Keratinocyte (primary cell): Measurements from ENCODE around the gene ADAMTS6. TPM values are rescaled to one million over a fixed set of nuclear protein-coding genes. Genes with fewer than 3 reads are reported as not detected.
A peak's percentile ranks its signal among the peaks of the same experiment; 100 is the strongest.

ENCODE experiments used
- DNase-seq: peaks from one replicate; pipeline ENCODE4 v3.0.0-alpha.2; 2011; ENCODE audit warnings: low read depth, missing footprints, low spot score
- FAIRE-seq: peaks from 2 replicates; lab custom pipeline; 2011; peaks lifted over from hg19 to GRCh38; lab: Jason Lieb, UNC
- H2AFZ ChIP-seq: 2 replicates; pipeline ENCODE4 v1.6.0; 2012; ENCODE audit warnings: low read length, control low read depth, inconsistent platforms; ENCODE audit not compliant: control insufficient read depth
- H3K27ac ChIP-seq: 2 replicates; pipeline ENCODE4 v1.5.1; 2011; ENCODE audit warnings: low read length; ENCODE audit not compliant: control insufficient read depth, insufficient read depth
- H3K27me3 ChIP-seq: 3 replicates; pipeline ENCODE4 v1.6.0; 2011; ENCODE audit warnings: low read length; ENCODE audit not compliant: control insufficient read depth, insufficient read depth; ENCODE audit errors: extremely low read depth
- H3K36me3 ChIP-seq, 2 experiments: 2 replicates in 1 of 2; 3 replicates in 1 of 2; pipeline ENCODE4 v1.5.1; 2011; ENCODE audit warnings: low read length in 2 of 2, mild to moderate bottlenecking in 1 of 2; ENCODE audit not compliant: control insufficient read depth in 2 of 2, insufficient read depth in 2 of 2; ENCODE audit errors: extremely low read depth in 1 of 2
- H3K4me1 ChIP-seq: 3 replicates; pipeline ENCODE4 v1.5.1; 2011; ENCODE audit warnings: low read length; ENCODE audit not compliant: control insufficient read depth, insufficient read depth; ENCODE audit errors: extremely low read depth
- H3K4me2 ChIP-seq: 3 replicates; pipeline ENCODE4 v1.6.0; 2011; ENCODE audit warnings: low read depth, low read length; ENCODE audit not compliant: control insufficient read depth, insufficient read depth; ENCODE audit errors: extremely low read depth
- H3K4me3 ChIP-seq, 3 experiments: fragments of 200-600 bp in 1 of 3; sonication (generic) in 1 of 3; 2 replicates in 2 of 3; 3 replicates in 1 of 3; pipeline ENCODE4 v1.5.1; 2011 to 2016; ENCODE audit warnings: low read length in 3 of 3, mild to moderate bottlenecking in 3 of 3, control low read depth in 2 of 3, inconsistent platforms in 1 of 3, low read depth in 1 of 3, mixed read lengths in 1 of 3, mixed run types in 1 of 3, moderate library complexity in 1 of 3; ENCODE audit not compliant: control insufficient read depth in 2 of 3, insufficient read depth in 2 of 3; ENCODE audit errors: extremely low read depth in 1 of 3
- H3K79me2 ChIP-seq: 2 replicates; pipeline ENCODE4 v1.6.0; 2012; ENCODE audit warnings: low read length; ENCODE audit not compliant: control insufficient read depth, insufficient read depth
- H3K9ac ChIP-seq: 3 replicates; pipeline ENCODE4 v1.6.0; 2011; ENCODE audit warnings: low read length; ENCODE audit not compliant: control insufficient read depth, insufficient read depth; ENCODE audit errors: extremely low read depth
- H3K9me1 ChIP-seq: 3 replicates; pipeline ENCODE4 v1.6.0; 2011; ENCODE audit warnings: low read length; ENCODE audit not compliant: control insufficient read depth, insufficient read depth; ENCODE audit errors: extremely low read depth
- H3K9me3 ChIP-seq: 2 replicates; pipeline ENCODE4 v1.5.1; 2012; ENCODE audit warnings: low read depth, low read length; ENCODE audit not compliant: control insufficient read depth
- H4K20me1 ChIP-seq: 3 replicates; pipeline ENCODE4 v1.6.0; 2011; ENCODE audit warnings: low read length; ENCODE audit not compliant: control insufficient read depth, insufficient read depth; ENCODE audit errors: extremely low read depth
- EZH2 ChIP-seq: IDR thresholded peaks from one replicate; pipeline ENCODE4 v1.6.1; 2012; ENCODE audit warnings: inconsistent platforms, mild to moderate bottlenecking, low read length, moderate library complexity
- dilution Hi-C: fragments of 300-500 bp; cut with MboI; formaldehyde crosslinking; loops from one replicate; pipeline ENCODE4 v1.7.0; 2020; ENCODE audit warnings: low sequenced_read_pairs; ENCODE audit not compliant: extremely low pct_ligation_motif_present
- polyA plus RNA-seq, 5 experiments: library from polyadenylated mRNA; depleted of rRNA in 3 of 5; stranded (reverse) in 3 of 5; stranded (forward) in 1 of 5; unstranded in 1 of 5; fragments of >200 nt; gene quantifications; 1 replicate in 1 of 5; 2 replicates in 3 of 5; 3 replicates in 1 of 5; pipeline versions ENCODE4 v1.2.1 to v1.2.3, GENCODE V29; 2011 to 2012; ENCODE audit warnings: missing spikeins in 2 of 5, low read depth in 1 of 5, low replicate concordance in 1 of 5
- TF ChIP-seq, protein P1 (sequence below), 3 experiments: IDR thresholded peaks in 1 of 3; conservative IDR thresholded peaks in 1 of 3; optimal IDR thresholded peaks in 1 of 3; 2 replicates in 2 of 3; 3 replicates in 1 of 3; pipeline versions ENCODE3 to v1.5.1; 2011; ENCODE audit warnings: low read length in 3 of 3, mild to moderate bottlenecking in 3 of 3, moderate library complexity in 2 of 3, control low read depth in 1 of 3, inconsistent platforms in 1 of 3; ENCODE audit not compliant: insufficient read depth in 2 of 3; ENCODE audit errors: extremely low read depth in 1 of 3

Gene ADAMTS6
- polyA plus RNA-seq, 1 donor (not counting 4 experiments of a cell fraction or from before 2014, with no cell fraction given) = 10.9 TPM

DNA sequence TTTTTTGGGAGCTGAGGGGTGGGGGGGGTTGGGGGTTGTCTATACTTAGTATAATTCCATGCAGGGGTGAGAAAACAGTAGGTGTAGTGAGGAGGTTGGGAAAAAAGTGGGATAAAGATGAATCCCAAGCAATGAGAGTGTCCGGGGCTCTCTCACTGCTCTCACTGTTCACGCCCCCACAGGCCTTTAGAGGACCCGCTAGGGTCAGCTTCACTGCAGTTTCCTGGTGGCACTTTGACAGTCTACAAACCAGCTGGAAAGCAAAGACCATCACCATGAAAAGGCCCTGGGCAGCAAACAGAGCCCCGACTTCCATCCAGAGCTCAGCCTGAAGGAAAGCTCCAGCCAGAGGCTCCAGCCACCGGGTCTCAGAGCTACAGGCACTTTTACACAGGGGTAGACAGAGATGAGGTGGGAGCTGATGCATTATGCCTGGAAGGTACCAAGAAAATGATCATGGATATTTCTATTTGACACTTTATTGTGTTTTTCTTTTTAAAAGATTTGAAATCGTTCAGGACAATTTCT lies 355.1 kb downstream of the ADAMTS6 start:
- Histone ChIP-seq H3K36me3 (no peaks in the 10 kb centered on the region), H3K4me2 (no peak overlapping the region), H3K79me2 (no peaks in the 10 kb centered on the region), H2AFZ (no peak overlapping the region), H3K4me1 (no peaks in the 10 kb centered on the region), H4K20me1 (no peaks in the 10 kb centered on the region), H3K27me3 (no peaks in the 10 kb centered on the region), H3K9me1 (no peaks in the 10 kb centered on the region), H3K27ac (no peak overlapping the region), H3K4me3 (no peak overlapping the region), H3K9ac (no peak overlapping the region), H3K9me3 (no peaks in the 10 kb centered on the region)
- dilution Hi-C loops = no loop called here
- FAIRE-seq (no peak), DNase-seq (no peak)
- TF ChIP-seq, protein P1, sequence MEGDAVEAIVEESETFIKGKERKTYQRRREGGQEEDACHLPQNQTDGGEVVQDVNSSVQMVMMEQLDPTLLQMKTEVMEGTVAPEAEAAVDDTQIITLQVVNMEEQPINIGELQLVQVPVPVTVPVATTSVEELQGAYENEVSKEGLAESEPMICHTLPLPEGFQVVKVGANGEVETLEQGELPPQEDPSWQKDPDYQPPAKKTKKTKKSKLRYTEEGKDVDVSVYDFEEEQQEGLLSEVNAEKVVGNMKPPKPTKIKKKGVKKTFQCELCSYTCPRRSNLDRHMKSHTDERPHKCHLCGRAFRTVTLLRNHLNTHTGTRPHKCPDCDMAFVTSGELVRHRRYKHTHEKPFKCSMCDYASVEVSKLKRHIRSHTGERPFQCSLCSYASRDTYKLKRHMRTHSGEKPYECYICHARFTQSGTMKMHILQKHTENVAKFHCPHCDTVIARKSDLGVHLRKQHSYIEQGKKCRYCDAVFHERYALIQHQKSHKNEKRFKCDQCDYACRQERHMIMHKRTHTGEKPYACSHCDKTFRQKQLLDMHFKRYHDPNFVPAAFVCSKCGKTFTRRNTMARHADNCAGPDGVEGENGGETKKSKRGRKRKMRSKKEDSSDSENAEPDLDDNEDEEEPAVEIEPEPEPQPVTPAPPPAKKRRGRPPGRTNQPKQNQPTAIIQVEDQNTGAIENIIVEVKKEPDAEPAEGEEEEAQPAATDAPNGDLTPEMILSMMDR (optimal IDR thresholded peaks at IDR 0.05 in 1 of 3, IDR thresholded peaks at IDR 0.05 in 1 of 3, conservative IDR thresholded peaks at IDR 0.05 in 1 of 3; ENCODE audit: extremely low read depth in 1 of 3, insufficient read depth in 2 of 3, low read length in 3 of 3) = no peak
- no peak for TF ChIP-seq EZH2

- no peak overlapping the region for H3K9ac ChIP-seq
Measured at GRCh38 chr5:65125591-65126541, 355.9 kb downstream of the ADAMTS6 start.

More at GRCh38 chr5:65125591-65126541, 355.9 kb downstream of the ADAMTS6 start:
- H3K27ac ChIP-seq = no peak overlapping the region
- FAIRE-seq (no peak), DNase-seq (no peak)
- no peaks in the 10 kb centered on the region for H3K27me3 ChIP-seq
- H3K4me2 ChIP-seq = no peak overlapping the region
- no peaks in the 10 kb centered on the region for H3K9me3 ChIP-seq
- H3K9me1 ChIP-seq = no peaks in the 10 kb centered on the region
- H3K79me2 ChIP-seq = no peaks in the 10 kb centered on the region
- H3K4me3 ChIP-seq = no peak overlapping the region
- no peaks in the 10 kb centered on the region for H3K4me1 ChIP-seq
- H4K20me1 ChIP-seq = no peaks in the 10 kb centered on the region
- dilution Hi-C loops = no loop called here
- no peak for TF ChIP-seq EZH2
- TF ChIP-seq, protein P1 (optimal IDR thresholded peaks at IDR 0.05 in 1 of 3, IDR thresholded peaks at IDR 0.05 in 1 of 3, conservative IDR thresholded peaks at IDR 0.05 in 1 of 3; ENCODE audit: extremely low read depth in 1 of 3, insufficient read depth in 2 of 3, low read length in 3 of 3) = no peak
- H2AFZ ChIP-seq = peak overlapping the region; percentile 49
- H3K36me3 ChIP-seq = no peaks in the 10 kb centered on the region
